Upper lobe of right lung (tissue), 1 donor: ENCODE results near the gene POU2F3. TPM values are rescaled to one million over a fixed set of nuclear protein-coding genes. Genes with fewer than 3 reads are reported as not detected.

ENCODE experiments used
- ATAC-seq: fragments of 200-7000 bp; cut with Tn5 transposase; one replicate; pipeline ENCODE4 v1.9.1; 2020; ENCODE audit warnings: mild to moderate bottlenecking, moderate library complexity
- DNase-seq: peaks from one replicate; pipeline ENCODE4 v3.0.0-alpha.2; 2020
- H3K27ac ChIP-seq: fragments of 200-600 bp; one replicate; pipeline ENCODE4 v1.8.0; 2022
- H3K27me3 ChIP-seq: fragments of 200-600 bp; one replicate; pipeline ENCODE4 v1.8.0; 2022; ENCODE audit warnings: mild to moderate bottlenecking
- H3K36me3 ChIP-seq: fragments of 200-600 bp; one replicate; pipeline ENCODE4 v1.8.0; 2022
- H3K4me1 ChIP-seq: fragments of 200-600 bp; one replicate; pipeline ENCODE4 v1.8.0; 2022
- H3K4me3 ChIP-seq: fragments of 200-600 bp; one replicate; pipeline ENCODE4 v1.8.0; 2022; ENCODE audit warnings: mild to moderate bottlenecking
- H3K9me3 ChIP-seq: fragments of 200-600 bp; one replicate; pipeline ENCODE4 v1.8.0; 2022
- CTCF ChIP-seq: fragments of 200-600 bp; IDR thresholded peaks from one replicate; pipeline ENCODE4 v1.8.0; 2022; ENCODE audit warnings: antibody characterized with exemption
- intact Hi-C: fragments of 100-400 bp; cut with DNase I; formaldehyde crosslinking; loops from one replicate; pipeline ENCODE4 v1.11.0; 2022
- total RNA-seq: library from RNA; stranded (reverse); fragmentation: NEBNext Ultra II Directional; extraction: Animal tissue kit (Norgen Biotek cat#: 25700); gene quantifications from one replicate; pipeline ENCODE4 v1.2.1, GENCODE V29; 2021
- donor health status: DM: no; HTN: yes; CAD: no; lungs with severe emphysema.

The POU2F3 gene
- total RNA-seq, 1 donor from 2014 or later: 3.0 TPM

GRCh38 chr11:120284272-120284671, 44.3 kb downstream of the POU2F3 start:
- intact Hi-C loops: no loop called here
- ATAC-seq (peak; percentile 86), DNase-seq (peak; percentile 72)
- Histone ChIP-seq H3K27ac (no peak overlapping the region), H3K27me3 (no peaks in the 10 kb centered on the region), H3K36me3 (no peaks in the 10 kb centered on the region), H3K4me1 (no peaks in the 10 kb centered on the region), H3K4me3 (no peak overlapping the region), H3K9me3 (no peaks in the 10 kb centered on the region)
- TF ChIP-seq CTCF: no peak

- Histone ChIP-seq H3K4me3 (no peak overlapping the region), H3K27ac (no peak overlapping the region), H3K4me1 (no peaks in the 10 kb centered on the region), H3K27me3 (no peaks in the 10 kb centered on the region), H3K9me3 (no peaks in the 10 kb centered on the region), H3K36me3 (no peaks in the 10 kb centered on the region)
- intact Hi-C loops: no loop called here
- TF ChIP-seq CTCF: no peak
- no peak for ATAC-seq
- DNase-seq: no peak
Measured at GRCh38 chr11:120285256-120285655, 45.3 kb downstream of the POU2F3 start.

- intact Hi-C loops: no loop called here
- H3K4me1 ChIP-seq: no peaks in the 10 kb centered on the region
- no peaks in the 10 kb centered on the region for H3K27me3 ChIP-seq
- no peak for TF ChIP-seq CTCF
- H3K36me3 ChIP-seq: no peaks in the 10 kb centered on the region
- ATAC-seq: no peak
- no peak overlapping the region for H3K4me3 ChIP-seq
- DNase-seq: no peak
- H3K27ac ChIP-seq: no peak overlapping the region
- no peaks in the 10 kb centered on the region for H3K9me3 ChIP-seq
Measured at GRCh38 chr11:120288021-120288420, 48.1 kb downstream of the POU2F3 start.

- no peak overlapping the region for H3K4me3 ChIP-seq
- no peaks in the 10 kb centered on the region for H3K36me3 ChIP-seq
- H3K9me3 ChIP-seq: no peaks in the 10 kb centered on the region
- ATAC-seq: no peak
- DNase-seq: no peak
- H3K27me3 ChIP-seq: peaks cover 10% of the 10 kb centered on the region
- TF ChIP-seq CTCF: no peak
- H3K27ac ChIP-seq: no peak overlapping the region
- no peaks in the 10 kb centered on the region for H3K4me1 ChIP-seq
- intact Hi-C loops: no loop called here
Measured at GRCh38 chr11:120289426-120289825, 49.5 kb downstream of the POU2F3 start.

- peaks cover 10% of the 10 kb centered on the region for H3K27me3 ChIP-seq
- no peak overlapping the region for H3K27ac ChIP-seq
- H3K4me3 ChIP-seq: no peak overlapping the region
- no peak for TF ChIP-seq CTCF
- ATAC-seq (no peak), DNase-seq (no peak)
- no peaks in the 10 kb centered on the region for H3K36me3 ChIP-seq
- no peaks in the 10 kb centered on the region for H3K4me1 ChIP-seq
- no peaks in the 10 kb centered on the region for H3K9me3 ChIP-seq
- intact Hi-C loops: no loop called here
Measured at GRCh38 chr11:120290956-120291355, 51.0 kb downstream of the POU2F3 start.
